Left lung (tissue), 10 donors: ENCODE data around the gene CBY3. TPM values are rescaled to one million over a fixed set of nuclear protein-coding genes. Genes with fewer than 3 reads are reported as not detected.
"Not testable (repeated sequence)": the region's sequence is repeated elsewhere in the genome, so short reads cannot be mapped to it uniquely, and the experiment has no call there.

Experiments used
- ATAC-seq: fragments of 200-7000 bp; cut with Tn5 transposase; one replicate; pipeline ENCODE4 v1.9.1; 2020; ENCODE audit warnings: moderate library complexity
- DNase-seq, 4 donors: peaks; one replicate each; pipeline ENCODE4 v3.0.0-alpha.2; 2013 to 2020
- H3K27ac ChIP-seq, 2 donors: fragments of 200-600 bp; sonication (generic) in 1 of 2; one replicate each; pipeline versions ENCODE4 v1.5.0 to v1.8.0; 2020 to 2021
- H3K27me3 ChIP-seq, 2 donors: fragments of 200-600 bp; sonication (generic) in 1 of 2; one replicate each; pipeline versions ENCODE4 v1.5.0 to v1.8.0; 2020 to 2021
- H3K36me3 ChIP-seq, 2 donors: fragments of 200-600 bp; sonication (generic) in 1 of 2; one replicate each; pipeline versions ENCODE4 v1.5.0 to v1.8.0; 2020 to 2021
- H3K4me1 ChIP-seq, 2 donors: fragments of 200-600 bp; one replicate each; pipeline ENCODE4 v1.8.0; 2021
- H3K4me3 ChIP-seq, 2 donors: fragments of 200-600 bp; sonication (generic) in 1 of 2; one replicate each; pipeline versions ENCODE4 v1.5.0 to v1.8.0; 2020 to 2021; ENCODE audit warnings: mild to moderate bottlenecking in 1 of 2
- H3K9me3 ChIP-seq, 2 donors: fragments of 200-600 bp; sonication (generic) in 1 of 2; one replicate each; pipeline versions ENCODE4 v1.5.0 to v1.8.0; 2020 to 2021
- CTCF ChIP-seq, 2 donors: fragments of 200-600 bp; sonication (generic) in 1 of 2; IDR thresholded peaks; one replicate each; pipeline versions ENCODE4 v1.5.0 to v1.8.0; 2021; ENCODE audit warnings: antibody characterized with exemption in 2 of 2
- intact Hi-C, 2 donors: fragments of 100-400 bp; cut with DNase I; formaldehyde crosslinking; loops; one replicate each; pipeline versions ENCODE4 v1.11.2 to v1.14.2; 2022
- polyA plus RNA-seq, 6 donors: library from polyadenylated mRNA; unstranded; fragments of 120-200 nt; gene quantifications; one replicate each; pipeline ENCODE4 v1.2.1, GENCODE V29; 2013; ENCODE audit not compliant: insufficient read length in 6 of 6
- total RNA-seq, 2 donors: library from RNA; stranded (reverse); fragmentation: NEBNext Ultra II Directional; extraction: Animal tissue kit (Norgen Biotek cat#: 25700); gene quantifications; one replicate each; pipeline ENCODE4 v1.2.1, GENCODE V29; 2021
- donor health status: DM: no; HTN: yes; CAD: no.
- donor health status: DM: no; HTN: no; CAD: no.

CBY3 gene
- total and polyA plus RNA-seq, 8 donors: 0.23 to 0.82 (median 0.63) TPM; not detected in 2

- peak within 1 kb of the TSS; percentile 97 to 99 for H3K27ac ChIP-seq
- no peak for TF ChIP-seq CTCF (IDR thresholded peaks at IDR 0.05)
- intact Hi-C loops: no loop called here
- H3K4me3 ChIP-seq: peak within 1 kb of the TSS; percentile 85 to 99
- peaks cover 3 to 57% of the 10 kb centered on the region in 2 donors for H3K4me1 ChIP-seq
- DNase-seq (no peak), ATAC-seq (peak; percentile 9)
- H3K36me3 ChIP-seq: peaks cover 0 to 14% of the 10 kb centered on the region in 2 donors
- H3K9me3 ChIP-seq: no peaks in the 10 kb centered on the region
- no peaks in the 10 kb centered on the region for H3K27me3 ChIP-seq
These were observed 18.2 kb upstream of the CBY3 start, which contains the start of gene CANX for GRCh38 chr5:179698935-179699615. Gene CANX (plus strand): TSS chr5:179698967. CDS start chr5:179705682, 6,715 bp downstream.

- H3K4me1 ChIP-seq: peaks cover 3 to 50% of the 10 kb centered on the region in 2 donors
- TF ChIP-seq CTCF (IDR thresholded peaks at IDR 0.05): peak in 1 of 2 donors; percentile 12
- H3K27me3 ChIP-seq: no peaks in the 10 kb centered on the region
- peaks cover 0 to 12% of the 10 kb centered on the region in 2 donors for H3K36me3 ChIP-seq
- peak overlapping the region; percentile 85 to 99 for H3K4me3 ChIP-seq
- peak overlapping the region; percentile 97 to 99 for H3K27ac ChIP-seq
- H3K9me3 ChIP-seq: no peaks in the 10 kb centered on the region
- DNase-seq (peak; percentile 98 to 100 (median 99)), ATAC-seq (peak; percentile 93)
- intact Hi-C loops: no loop called here
These were observed 17.4 kb upstream of the CBY3 start for GRCh38 chr5:179697993-179698934.

DNA sequence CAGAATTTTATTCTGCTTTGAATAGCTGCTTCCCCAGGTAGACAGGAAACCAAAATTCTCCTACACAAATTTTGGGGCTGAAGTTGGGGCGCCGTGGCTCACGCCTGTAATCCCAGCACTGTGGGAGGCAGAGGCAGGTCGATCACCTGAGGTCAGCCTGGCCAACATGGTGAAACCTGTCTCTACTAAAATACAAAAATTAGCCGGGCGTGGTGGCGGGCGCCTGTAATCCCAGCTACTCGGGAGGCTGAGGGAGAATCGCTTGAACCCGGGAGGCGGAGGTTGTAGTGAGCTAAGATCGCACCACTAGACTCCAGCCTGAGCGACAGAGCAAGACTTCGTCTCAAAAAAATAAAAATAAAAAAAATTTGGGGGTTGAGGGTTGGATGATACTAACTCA lies 16.7 kb upstream of the CBY3 start:
- intact Hi-C loops, H3K27me3 ChIP-seq, DNase-seq, H3K9me3 ChIP-seq, ATAC-seq: not testable (repeated sequence)
- Histone ChIP-seq H3K27ac (peak overlapping the region; percentile 88 to 99), H3K4me3 (peak overlapping the region; percentile 66 to 85), H3K4me1 (peaks cover 3 to 46% of the 10 kb centered on the region in 2 donors), H3K36me3 (peaks cover 0 to 12% of the 10 kb centered on the region in 2 donors)

DNA sequence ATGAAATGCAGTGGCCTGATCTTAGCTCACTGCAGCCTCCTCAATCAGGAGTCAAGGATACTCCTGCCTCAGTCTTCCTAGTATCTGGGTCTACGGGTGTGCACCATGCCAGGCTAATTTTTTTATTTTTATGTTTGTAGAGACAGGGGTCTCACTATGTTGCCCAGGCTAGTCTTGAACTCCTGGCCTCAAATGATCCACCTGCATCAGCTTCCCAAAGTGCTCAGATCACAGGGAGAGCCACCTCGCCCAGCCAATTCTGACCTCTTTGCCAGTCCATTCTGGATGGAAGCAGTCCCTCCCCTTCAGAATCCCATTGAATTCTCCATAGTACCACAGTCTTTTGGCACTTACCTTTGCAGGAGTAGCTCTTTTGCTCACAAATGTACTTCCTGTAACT lies 16.3 kb upstream of the CBY3 start:
- Histone ChIP-seq H3K4me3 (peak overlapping the region in 1 of 2 donors; percentile 85), H3K36me3 (peaks cover 0 to 12% of the 10 kb centered on the region in 2 donors), H3K9me3 (no peaks in the 10 kb centered on the region), H3K27me3 (no peaks in the 10 kb centered on the region), H3K4me1 (peaks cover 3 to 42% of the 10 kb centered on the region in 2 donors), H3K27ac (peak overlapping the region; percentile 88 to 99)
- ATAC-seq (no peak), DNase-seq (no peak)
- intact Hi-C loops: no loop called here
- TF ChIP-seq CTCF (IDR thresholded peaks at IDR 0.05): no peak

DNA sequence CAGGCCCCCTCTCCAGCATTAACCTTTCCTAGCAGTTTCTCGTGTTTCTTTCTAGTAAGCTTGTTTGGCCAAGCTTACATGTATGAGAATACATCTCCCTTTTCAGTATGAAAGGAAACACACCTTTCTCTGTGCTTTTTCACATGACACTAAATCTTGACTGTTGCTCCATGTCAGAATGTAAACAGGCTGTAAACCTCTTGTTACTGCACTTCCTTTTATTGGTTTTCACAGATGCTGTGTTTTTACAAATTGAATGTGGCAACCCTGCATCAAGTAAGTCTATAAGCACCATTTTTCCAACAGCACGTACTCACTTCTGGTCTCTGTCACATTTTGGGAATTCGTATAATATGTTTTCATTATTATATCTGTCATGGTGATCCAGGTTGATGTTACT lies 15.8 kb upstream of the CBY3 start:
- TF ChIP-seq CTCF (IDR thresholded peaks at IDR 0.05): no peak
- ATAC-seq (no peak), DNase-seq (no peak)
- Histone ChIP-seq H3K36me3 (peaks cover 0 to 7% of the 10 kb centered on the region in 2 donors), H3K27me3 (no peaks in the 10 kb centered on the region), H3K4me1 (peaks cover 3 to 37% of the 10 kb centered on the region in 2 donors), H3K9me3 (no peaks in the 10 kb centered on the region), H3K4me3 (no peak overlapping the region), H3K27ac (peak overlapping the region in 1 of 2 donors; percentile 99)
- intact Hi-C loops: no loop called here
